OCI-LY1 (cell line): Measurements from ENCODE around the gene ZBTB32.

Experiments used
- H2AFZ ChIP-seq: fragments of 200-600 bp; sonication (generic), shearing (Covaris generic); 2 replicates; pipeline ENCODE4 v1.6.0; 2014; ENCODE audit warnings: antibody characterized with exemption, mild to moderate bottlenecking, low read length
- H3F3A ChIP-seq: fragments of 200-600 bp; sonication (generic), shearing (Covaris generic); 2 replicates; pipeline ENCODE4 v1.6.0; 2014; ENCODE audit warnings: mild to moderate bottlenecking, antibody characterized with exemption, low read length, moderate library complexity; ENCODE audit not compliant: insufficient read depth
- H3K27ac ChIP-seq: fragments of 200-600 bp; sonication (generic); 2 replicates; pipeline ENCODE4 v1.5.1; 2014; ENCODE audit warnings: low read length, mixed run types, mild to moderate bottlenecking, low read depth; ENCODE audit not compliant: poor library complexity, severe bottlenecking
- H3K27me3 ChIP-seq: fragments of 200-600 bp; sonication (generic); 2 replicates; pipeline ENCODE4 v1.6.0; 2014; ENCODE audit warnings: antibody characterized with exemption, mild to moderate bottlenecking, low read length, moderate library complexity; ENCODE audit not compliant: insufficient read depth
- H3K36me3 ChIP-seq: fragments of 200-600 bp; sonication (generic); 2 replicates; pipeline ENCODE4 v1.6.1; 2014; ENCODE audit warnings: mild to moderate bottlenecking, antibody characterized with exemption, low read length, moderate library complexity, mixed read lengths; ENCODE audit not compliant: insufficient read depth
- H3K4me1 ChIP-seq: fragments of 200-600 bp; sonication (generic); 2 replicates; pipeline ENCODE4 v1.5.1; 2014; ENCODE audit warnings: mild to moderate bottlenecking, low read length, moderate library complexity; ENCODE audit not compliant: insufficient read depth, severe bottlenecking
- H3K4me2 ChIP-seq: fragments of 200-600 bp; sonication (generic), shearing (Covaris generic); 2 replicates; pipeline ENCODE4 v1.6.1; 2014; ENCODE audit warnings: low read length
- H3K4me3 ChIP-seq: fragments of 200-600 bp; sonication (generic); 2 replicates; pipeline ENCODE4 v1.5.1; 2014; ENCODE audit warnings: low read length, low read depth, mild to moderate bottlenecking, mixed read lengths; ENCODE audit not compliant: poor library complexity, severe bottlenecking
- H3K79me2 ChIP-seq: fragments of 200-600 bp; shearing (Covaris generic); 2 replicates; pipeline ENCODE4 v1.6.1; 2016; ENCODE audit warnings: mixed run types, low read length, mixed read lengths; ENCODE audit not compliant: insufficient read depth
- H3K9ac ChIP-seq: fragments of 200-600 bp; sonication (generic), shearing (Covaris generic); 2 replicates; pipeline ENCODE4 v1.6.1; 2014; ENCODE audit warnings: mild to moderate bottlenecking, low read length, mixed read lengths
- H3K9me2 ChIP-seq: fragments of 200-600 bp; sonication (generic), shearing (Covaris generic); 2 replicates; pipeline ENCODE4 v1.6.1; 2014; ENCODE audit warnings: low read depth, mild to moderate bottlenecking, low read length, mixed read lengths
- H3K9me3 ChIP-seq: fragments of 200-600 bp; shearing (Covaris generic); 2 replicates; pipeline ENCODE4 v1.6.1; 2014; ENCODE audit warnings: low read length, mixed read lengths
- H4K20me1 ChIP-seq: fragments of 200-600 bp; sonication (generic), shearing (Covaris generic); 2 replicates; pipeline ENCODE4 v1.6.0; 2016; ENCODE audit warnings: mild to moderate bottlenecking, low read length; ENCODE audit not compliant: insufficient read depth
- EZH2 ChIP-seq: fragments of 200-600 bp; sonication (generic), shearing (Covaris generic); IDR thresholded peaks from 2 replicates; pipeline ENCODE4 v1.8.0; 2017; ENCODE audit warnings: borderline replicate concordance, mixed run types, mild to moderate bottlenecking, antibody characterized with exemption, low read length, moderate library complexity, mixed read lengths
- TF ChIP-seq, protein P1 (sequence below): fragments of 200-600 bp; sonication (generic), shearing (Covaris generic); IDR thresholded peaks from 2 replicates; pipeline ENCODE4 v1.5.1; 2017; ENCODE audit warnings: mild to moderate bottlenecking, antibody characterized with exemption, low read length, moderate library complexity, mixed read lengths

The ZBTB32 gene

DNA sequence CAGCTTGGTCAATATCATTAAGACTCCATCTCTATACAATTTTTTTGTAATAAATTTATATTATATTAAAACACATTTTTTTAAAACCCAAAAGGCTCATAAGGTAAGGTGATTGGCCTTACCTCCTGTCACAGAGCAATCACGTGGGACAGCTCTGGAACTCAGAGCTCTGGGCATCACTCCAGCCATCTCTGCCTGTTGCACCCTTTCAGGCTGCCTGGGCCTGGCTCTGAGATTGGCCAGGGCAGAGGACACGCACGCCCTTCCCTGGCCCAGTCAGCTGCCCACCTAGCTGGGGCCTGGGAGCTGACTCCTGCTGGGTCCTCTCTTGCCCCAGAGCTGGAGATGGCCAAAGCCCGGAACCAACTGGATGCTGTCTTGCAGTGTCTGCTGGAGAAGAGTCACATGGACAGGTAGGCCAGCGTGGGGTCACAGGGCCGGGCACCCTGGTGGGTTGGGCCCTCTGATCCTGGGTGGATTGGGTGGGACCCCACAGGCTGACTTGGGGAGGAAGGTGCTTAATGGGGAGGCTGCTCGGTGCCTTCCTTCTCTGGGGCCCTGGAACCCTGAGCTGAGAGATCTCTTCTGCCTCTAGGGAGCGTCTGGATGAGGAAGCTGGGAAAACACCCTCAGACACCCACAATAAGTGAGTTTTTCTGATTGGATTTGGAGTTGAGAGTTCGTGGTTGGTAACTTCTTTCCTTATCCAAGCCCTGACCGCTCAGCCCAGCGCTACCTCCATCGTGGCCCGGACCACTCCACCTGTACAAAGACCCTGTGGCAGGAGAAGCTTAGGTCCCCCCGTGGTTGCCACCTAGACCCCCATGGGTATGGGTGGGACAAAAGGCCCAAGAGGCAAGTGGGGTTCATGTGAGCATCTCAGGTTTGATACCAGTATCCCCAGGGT is 47.7 kb downstream of the ZBTB32 start:
- H3K4me1 ChIP-seq: peaks cover 18% of the 10 kb centered on the region
- H3K36me3 ChIP-seq: 0 out of 2 replicates have a peak, but pooled peaks cover 3% of the 10 kb centered on the region
- H3K9me2 ChIP-seq: no peaks in the 10 kb centered on the region
- H3K9ac ChIP-seq: no peak overlapping the region
- H3K27ac ChIP-seq: no peak overlapping the region
- no peaks in the 10 kb centered on the region for H3K9me3 ChIP-seq
- H3K4me2 ChIP-seq: no peak overlapping the region
- TF ChIP-seq, protein P1, sequence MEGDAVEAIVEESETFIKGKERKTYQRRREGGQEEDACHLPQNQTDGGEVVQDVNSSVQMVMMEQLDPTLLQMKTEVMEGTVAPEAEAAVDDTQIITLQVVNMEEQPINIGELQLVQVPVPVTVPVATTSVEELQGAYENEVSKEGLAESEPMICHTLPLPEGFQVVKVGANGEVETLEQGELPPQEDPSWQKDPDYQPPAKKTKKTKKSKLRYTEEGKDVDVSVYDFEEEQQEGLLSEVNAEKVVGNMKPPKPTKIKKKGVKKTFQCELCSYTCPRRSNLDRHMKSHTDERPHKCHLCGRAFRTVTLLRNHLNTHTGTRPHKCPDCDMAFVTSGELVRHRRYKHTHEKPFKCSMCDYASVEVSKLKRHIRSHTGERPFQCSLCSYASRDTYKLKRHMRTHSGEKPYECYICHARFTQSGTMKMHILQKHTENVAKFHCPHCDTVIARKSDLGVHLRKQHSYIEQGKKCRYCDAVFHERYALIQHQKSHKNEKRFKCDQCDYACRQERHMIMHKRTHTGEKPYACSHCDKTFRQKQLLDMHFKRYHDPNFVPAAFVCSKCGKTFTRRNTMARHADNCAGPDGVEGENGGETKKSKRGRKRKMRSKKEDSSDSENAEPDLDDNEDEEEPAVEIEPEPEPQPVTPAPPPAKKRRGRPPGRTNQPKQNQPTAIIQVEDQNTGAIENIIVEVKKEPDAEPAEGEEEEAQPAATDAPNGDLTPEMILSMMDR: no peak
- no peak for TF ChIP-seq EZH2
- H2AFZ ChIP-seq: no peak overlapping the region
- no peaks in the 10 kb centered on the region for H3K27me3 ChIP-seq
- no peaks in the 10 kb centered on the region for H3F3A ChIP-seq
- H3K79me2 ChIP-seq: no peaks in the 10 kb centered on the region
- no peak overlapping the region for H3K4me3 ChIP-seq
- H4K20me1 ChIP-seq: no peaks in the 10 kb centered on the region

DNA sequence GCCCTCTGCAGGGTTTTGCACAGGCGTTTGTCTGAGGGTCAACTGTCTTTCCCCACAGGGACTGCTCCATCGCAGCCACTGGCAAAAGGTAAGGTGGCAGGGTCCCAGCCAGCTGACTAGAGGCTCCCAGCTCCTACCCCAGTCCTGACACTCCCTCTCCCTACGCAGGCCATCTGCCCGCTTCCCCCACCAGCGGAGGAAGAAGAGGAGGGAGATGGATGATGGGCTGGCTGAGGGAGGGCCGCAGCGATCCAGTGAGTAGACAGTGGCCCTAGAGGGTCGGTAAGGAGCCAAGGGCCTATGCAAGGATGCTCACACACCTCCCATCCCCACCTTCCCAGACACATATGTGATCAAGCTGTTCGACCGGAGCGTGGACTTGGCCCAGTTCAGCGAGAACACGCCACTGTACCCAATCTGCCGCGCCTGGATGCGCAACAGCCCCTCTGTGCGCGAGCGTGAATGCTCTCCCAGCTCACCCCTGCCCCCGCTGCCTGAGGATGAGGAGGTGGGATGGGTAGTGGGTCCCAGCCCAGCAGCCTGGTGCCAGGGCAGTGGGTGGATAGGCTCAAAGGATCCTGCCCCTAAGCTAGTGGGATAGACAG is 48.5 kb downstream of the ZBTB32 start:
- Histone ChIP-seq H3K79me2 (no peaks in the 10 kb centered on the region), H3K27ac (no peak overlapping the region), H3K27me3 (no peaks in the 10 kb centered on the region), H3K9me3 (no peaks in the 10 kb centered on the region), H3F3A (no peaks in the 10 kb centered on the region), H3K9ac (no peak overlapping the region), H3K36me3 (0 out of 2 replicates have a peak, but pooled peaks cover 3% of the 10 kb centered on the region), H3K4me3 (no peak overlapping the region), H4K20me1 (no peaks in the 10 kb centered on the region), H3K9me2 (no peaks in the 10 kb centered on the region), H3K4me1 (peaks cover 16% of the 10 kb centered on the region), H3K4me2 (no peak overlapping the region), H2AFZ (no peak overlapping the region)
- TF ChIP-seq, protein P1: no peak
- no peak for TF ChIP-seq EZH2

DNA sequence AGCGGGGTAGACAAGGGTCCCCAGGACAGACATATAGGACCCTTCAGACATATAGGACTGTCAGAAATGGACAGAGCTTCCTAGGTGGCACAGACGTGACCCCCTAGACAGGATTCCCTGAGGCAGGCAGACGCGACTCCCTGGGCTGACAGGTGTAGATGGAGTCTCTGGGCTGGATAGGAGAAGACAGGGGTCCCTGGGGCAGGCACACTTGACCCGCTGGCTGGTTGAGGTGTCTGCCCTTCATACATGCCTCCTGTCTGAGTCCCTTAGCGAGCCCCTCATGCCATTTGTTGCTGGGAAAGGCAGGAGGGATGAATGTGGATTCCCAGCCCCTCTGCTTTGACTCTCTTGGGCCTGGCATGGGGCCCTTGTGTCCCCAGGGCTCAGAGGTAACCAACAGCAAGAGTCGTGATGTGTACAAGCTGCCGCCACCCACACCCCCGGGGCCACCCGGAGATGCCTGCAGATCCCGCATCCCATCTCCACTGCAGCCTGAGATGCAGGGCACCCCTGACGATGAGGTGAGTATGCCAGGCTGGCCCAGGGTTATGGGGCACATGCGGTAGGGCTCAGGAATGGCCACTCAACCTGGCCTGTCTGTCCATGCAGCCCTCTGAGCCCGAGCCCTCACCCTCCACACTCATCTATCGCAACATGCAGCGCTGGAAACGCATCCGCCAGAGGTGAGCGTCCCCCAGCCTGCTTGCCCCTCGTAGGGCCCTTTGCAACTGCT is 49.4 kb downstream of the ZBTB32 start:
- H2AFZ ChIP-seq: no peak overlapping the region

More for the DNA sequence above, 49.4 kb downstream of the ZBTB32 start:
- no peak overlapping the region for H3K9ac ChIP-seq
- no peak overlapping the region for H3K4me3 ChIP-seq
- peaks cover 17% of the 10 kb centered on the region for H3K4me1 ChIP-seq
- H3K79me2 ChIP-seq: no peaks in the 10 kb centered on the region
- 0 out of 2 replicates have a peak, but pooled peaks cover 3% of the 10 kb centered on the region for H3K36me3 ChIP-seq
- no peak overlapping the region for H3K4me2 ChIP-seq
- H4K20me1 ChIP-seq: no peaks in the 10 kb centered on the region
- H3K27ac ChIP-seq: no peak overlapping the region
- H3K9me3 ChIP-seq: no peaks in the 10 kb centered on the region
- TF ChIP-seq EZH2: no peak
- TF ChIP-seq, protein P1: no peak
- no peaks in the 10 kb centered on the region for H3F3A ChIP-seq
- no peaks in the 10 kb centered on the region for H3K27me3 ChIP-seq
- H3K9me2 ChIP-seq: no peaks in the 10 kb centered on the region
